HG03039 (cell line): ENCODE data around the gene TXN.
"Not testable (repeated sequence)": the region's sequence is repeated elsewhere in the genome, so short reads cannot be mapped to it uniquely, and the experiment has no call there.

ENCODE experiments used
- ATAC-seq: cut with Tn5 transposase; IDR thresholded peaks from one replicate; pipeline ENCODE4 v1.9.1; 2021; ENCODE audit warnings: mild to moderate bottlenecking, moderate library complexity; ENCODE audit not compliant: unreplicated experiment

The TXN gene

DNA sequence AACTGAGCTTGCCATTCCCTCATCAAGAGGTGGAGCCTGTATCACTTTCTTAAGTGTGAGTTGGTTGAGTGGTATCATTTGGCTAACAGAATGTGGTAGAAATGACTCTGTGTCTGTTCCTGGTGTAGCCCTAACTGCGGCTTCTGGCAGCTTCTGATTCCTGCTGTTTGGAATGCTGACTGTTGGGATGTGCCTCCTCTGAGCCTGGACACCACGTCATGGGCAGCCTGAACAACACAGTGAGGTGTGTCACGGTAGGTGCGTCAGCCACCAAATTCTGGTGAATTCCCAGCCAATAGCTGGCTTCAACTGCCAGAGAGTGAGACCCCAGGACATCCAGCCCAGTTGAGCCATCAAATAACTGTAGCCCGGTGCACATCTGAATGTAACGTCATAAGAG, 42.2 kb downstream of the TXN start:
- ATAC-seq = no peak

DNA sequence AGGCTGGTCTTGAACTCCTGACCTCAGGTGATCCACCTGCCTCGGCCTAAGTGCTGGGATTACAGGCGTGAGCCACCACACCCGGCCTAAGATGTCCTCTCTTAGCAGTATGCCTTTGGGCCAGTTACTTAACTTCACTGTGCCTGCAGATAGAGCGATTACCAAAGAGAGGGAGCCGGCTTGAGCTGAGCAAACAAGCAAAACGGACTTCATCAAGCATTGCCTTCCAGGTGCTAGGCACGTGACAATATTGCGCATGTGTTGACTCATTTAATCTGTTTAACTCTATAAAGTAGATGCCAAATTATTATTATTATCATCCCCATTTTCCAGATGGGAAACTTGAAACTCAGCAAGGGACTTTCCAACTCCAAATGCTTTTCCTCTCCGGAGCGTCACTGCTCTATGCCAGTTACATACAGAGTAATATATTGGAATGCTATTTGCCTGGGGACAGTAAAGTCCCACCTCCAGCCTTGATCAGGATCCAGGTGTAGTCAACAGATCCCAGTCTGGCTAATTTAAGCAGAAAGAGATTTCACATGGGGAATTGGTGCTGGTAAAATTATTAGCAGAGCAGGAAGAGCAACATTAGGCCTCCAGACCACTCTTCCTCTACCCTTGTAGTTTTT, 42.8 kb downstream of the TXN start:
- ATAC-seq = no peak

DNA sequence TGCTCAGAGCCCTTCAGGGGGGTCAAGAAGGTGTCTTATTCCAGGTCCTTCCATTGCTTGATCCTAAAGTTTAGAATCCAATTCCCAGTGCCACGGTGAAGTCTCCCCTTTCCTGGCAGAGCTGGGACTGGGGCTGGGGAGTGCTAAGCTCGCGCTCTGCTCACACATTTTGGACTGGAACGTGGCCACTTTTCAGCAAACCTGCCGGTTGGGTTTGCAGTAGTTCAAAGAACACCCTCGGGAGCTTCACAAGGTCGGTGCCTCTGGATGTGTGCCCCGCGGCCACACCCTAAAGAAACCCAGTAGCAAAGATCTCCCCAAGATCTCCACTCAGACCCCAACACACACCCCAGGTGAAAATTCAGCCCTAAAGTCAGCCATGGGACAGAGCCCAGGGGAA, 48.3 kb downstream of the TXN start, which contains the start of gene C9orf152:
Gene C9orf152 (minus strand): TSS at position 129 of the 400 bp plus-strand sequence. CDS start 580 bp downstream, outside the sequence.
- ATAC-seq = no peak

DNA sequence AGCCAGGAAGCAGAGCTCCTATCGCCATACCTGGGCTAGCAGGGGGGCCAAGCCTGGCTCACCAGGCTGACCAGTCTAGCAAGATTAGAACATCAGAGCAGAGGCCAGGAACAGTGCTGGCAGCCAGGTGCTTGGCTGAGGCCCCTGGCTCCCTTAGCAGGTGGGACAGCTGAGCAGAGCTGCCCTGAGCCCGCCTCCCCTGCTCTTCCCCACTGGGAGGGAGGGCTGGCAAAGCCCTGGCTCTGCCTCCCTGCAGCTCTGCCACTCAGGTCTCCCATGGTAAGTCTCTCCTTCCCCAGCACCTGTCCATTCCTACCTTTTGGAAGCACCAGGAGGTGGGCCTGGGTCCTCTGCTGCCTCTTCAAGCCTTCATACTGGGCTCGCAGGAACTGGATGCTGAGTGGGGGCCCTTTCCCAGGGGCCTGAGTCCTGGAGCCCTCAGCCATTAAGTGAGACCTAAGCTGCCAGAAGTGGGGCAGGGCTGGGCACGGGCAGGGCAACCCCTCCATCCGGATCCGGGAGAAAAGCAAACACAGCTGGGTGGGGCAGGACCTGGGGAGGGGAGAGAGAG, 49.2 kb downstream of the TXN start:
- ATAC-seq = no peak

DNA sequence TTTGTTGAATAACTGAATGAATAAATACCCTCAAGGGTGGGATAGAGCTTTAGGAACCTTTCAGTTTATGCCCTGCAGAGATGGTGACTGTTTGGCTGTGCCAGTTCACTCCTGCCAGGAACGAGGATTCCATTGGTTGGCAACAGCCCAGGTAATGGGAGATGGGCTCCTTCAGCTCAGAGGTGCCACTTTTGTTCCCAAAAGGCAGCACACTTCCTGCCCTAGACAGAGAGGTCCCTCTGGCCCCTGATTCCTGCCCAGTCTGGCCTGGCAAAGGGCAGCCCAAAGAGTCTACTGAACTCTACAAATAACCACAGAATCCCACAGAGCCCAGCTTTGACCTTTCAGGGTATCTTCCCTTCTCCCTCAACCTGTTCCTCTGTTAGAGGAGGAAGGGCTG, 49.9 kb downstream of the TXN start:
- no peak for ATAC-seq

DNA sequence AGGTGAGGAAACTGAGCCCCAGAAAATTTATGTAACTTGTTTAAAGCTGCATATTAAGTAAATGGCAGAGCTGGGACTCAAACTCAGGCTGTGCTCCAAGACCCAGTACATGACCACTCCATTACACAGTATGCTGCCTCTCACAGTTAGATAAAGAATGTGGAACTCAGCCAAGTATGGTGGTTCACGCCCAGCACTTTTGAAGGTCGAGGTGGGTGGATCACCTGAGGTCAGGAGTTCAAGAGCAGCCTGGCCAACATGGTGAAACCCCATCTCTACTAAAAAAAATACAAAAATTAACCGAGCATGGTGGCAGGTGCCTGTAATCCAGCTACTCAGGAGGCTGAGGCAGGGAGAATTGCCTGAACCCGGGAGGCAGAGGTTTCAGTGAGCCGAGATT, 50.7 kb downstream of the TXN start:
- not testable (repeated sequence) for ATAC-seq

DNA sequence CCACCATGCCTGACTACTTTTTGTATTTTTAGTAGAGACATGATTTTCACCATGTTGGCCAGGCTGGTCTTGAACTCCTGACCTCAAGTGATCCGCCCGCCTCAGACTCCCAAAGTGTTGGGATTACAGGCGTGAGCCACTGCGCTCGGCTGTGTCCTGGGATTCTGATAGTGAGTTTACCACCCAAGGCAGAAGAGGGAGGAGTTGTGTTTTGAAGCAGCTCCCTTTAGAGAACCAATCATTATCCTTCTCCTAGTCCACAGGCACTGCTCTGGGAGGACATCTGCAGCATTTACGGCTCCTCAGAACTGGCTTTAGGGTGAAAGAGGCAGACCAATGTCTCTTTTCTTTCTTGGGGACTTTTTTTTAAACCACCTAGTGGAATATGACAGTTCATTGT, 54.1 kb downstream of the TXN start:
- no peak for ATAC-seq

DNA sequence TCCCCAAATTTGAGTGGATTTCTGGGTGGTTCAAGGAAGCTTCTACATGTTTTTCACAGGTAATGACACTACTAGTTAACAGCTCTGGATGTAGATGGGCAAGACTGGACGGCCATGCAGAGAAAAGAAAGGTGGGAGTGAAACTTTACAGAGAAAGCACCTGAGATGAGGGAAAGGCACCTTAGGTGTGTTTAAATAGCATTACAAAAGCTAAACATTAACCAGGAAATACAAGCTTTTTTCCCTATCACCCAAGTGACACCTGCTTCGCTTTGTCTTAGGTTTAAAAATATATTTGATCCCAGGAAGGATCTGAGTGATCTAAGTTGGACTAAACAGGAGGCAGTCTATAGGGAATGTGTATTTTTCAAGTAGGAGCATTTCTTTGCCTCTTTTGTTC, 56.7 kb downstream of the TXN start:
- ATAC-seq = no peak

DNA sequence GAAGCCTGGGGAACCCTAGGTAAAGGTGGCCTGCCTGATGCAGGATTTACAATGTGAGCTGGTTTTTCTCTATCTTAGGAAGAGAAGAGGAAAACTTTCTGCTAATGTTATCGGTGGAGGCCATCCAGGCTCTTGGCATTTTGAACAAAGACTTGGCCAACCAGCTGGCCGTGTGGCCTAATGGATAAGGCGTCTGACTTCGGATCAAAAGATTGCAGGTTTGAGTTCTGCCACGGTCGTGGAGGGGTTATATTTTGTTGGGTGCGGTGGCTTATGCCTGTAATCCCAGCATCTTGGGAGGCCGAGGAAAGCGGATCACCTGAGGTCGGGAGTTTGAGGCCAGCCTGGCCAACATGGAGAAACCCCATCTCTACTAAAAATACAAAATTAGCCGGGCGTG, 58.0 kb downstream of the TXN start:
- no peak for ATAC-seq

DNA sequence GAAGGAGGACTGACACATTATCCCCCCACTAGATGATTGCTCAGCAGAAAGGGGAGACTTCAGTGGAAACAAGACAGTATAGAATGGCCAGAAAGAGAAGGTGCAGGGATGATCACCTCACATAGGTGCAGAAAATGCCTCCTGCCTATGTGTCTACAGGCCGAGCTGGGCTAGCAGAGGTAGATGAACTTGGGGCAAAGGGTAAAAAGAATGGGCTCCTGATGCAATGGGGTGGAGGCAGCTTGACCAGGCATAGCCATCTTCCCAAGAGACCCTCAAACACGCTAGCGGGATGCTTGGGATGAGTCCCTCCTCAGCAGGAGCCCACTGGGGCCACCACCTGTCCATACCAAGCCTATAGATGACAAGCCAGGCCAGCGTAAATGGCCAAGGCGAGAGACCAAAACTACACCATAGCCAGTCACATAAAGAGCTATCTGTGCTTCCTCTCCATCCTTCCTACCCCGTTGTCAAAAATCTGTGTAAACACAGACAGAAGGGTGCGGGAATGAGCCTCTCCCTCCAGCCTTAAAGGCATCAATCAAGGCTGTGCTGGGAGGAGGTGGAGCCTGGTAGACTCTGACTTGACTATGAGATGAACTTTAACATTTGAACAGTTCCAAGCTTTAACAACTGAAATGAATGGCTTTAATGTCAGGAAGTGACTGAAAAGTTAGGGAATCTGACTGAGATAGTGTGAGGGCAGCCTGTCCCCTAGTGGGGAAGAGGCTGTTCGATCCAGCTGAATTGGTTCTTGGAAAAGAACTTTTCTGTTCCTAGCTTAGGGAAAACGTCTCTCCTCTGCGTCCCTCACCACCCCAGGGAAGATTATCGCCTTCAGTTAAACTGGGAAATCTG, 58.7 kb downstream of the TXN start:
- ATAC-seq = no peak

DNA sequence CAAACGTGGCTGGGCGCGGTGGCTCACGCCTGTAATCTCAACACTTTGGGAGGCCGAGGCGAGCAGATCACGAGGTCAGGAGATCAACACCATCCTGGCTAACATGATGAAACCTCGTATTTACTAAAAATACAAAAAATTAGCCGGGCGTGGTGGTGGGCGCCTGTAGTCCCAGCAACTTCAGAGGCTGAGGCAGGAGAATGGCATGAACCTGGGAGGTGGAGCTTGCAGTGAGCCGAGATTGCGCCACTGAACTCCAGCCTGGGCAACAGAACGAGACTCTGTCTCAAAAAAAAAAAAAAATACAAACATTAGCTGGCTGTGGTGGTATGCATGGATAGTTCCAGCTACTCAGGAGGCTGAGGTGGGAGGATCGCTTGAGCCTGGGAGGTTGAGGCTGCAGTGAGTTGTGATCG, 60.2 kb downstream of the TXN start:
- ATAC-seq = not testable (repeated sequence)
